OCI-LY1 (cell line): Measurements from ENCODE around the gene TSPYL6.

Experiments
- EZH2 ChIP-seq: fragments of 200-600 bp; sonication (generic), shearing (Covaris generic); IDR thresholded peaks from 2 replicates; pipeline ENCODE4 v1.8.0; 2017; ENCODE audit warnings: borderline replicate concordance, mixed run types, mild to moderate bottlenecking, antibody characterized with exemption, low read length, moderate library complexity, mixed read lengths
- TF ChIP-seq, protein P1 (sequence below): fragments of 200-600 bp; sonication (generic), shearing (Covaris generic); IDR thresholded peaks from 2 replicates; pipeline ENCODE4 v1.5.1; 2017; ENCODE audit warnings: mild to moderate bottlenecking, antibody characterized with exemption, low read length, moderate library complexity, mixed read lengths

DNA sequence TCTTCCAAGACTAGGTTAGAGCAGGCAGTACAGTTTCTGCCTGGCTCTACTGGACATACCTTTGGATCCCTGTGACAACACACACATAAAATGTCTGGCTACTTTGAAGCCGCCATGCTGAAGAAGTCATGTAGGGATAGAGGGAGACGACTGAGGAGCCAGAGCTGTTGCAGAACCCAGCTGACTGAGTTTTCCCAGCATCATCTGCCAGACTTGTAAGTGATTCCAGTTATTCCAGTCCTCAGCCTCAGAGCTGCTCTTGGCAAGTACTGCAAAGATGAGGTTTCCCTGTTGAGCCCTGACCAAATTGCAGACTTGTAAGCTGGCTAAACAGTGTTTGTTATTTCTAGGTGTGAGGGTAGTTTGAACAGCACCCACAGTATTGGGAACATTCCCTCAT, 31.5 kb upstream of the TSPYL6 start:
- TF ChIP-seq EZH2, result no peak
- TF ChIP-seq, protein P1, sequence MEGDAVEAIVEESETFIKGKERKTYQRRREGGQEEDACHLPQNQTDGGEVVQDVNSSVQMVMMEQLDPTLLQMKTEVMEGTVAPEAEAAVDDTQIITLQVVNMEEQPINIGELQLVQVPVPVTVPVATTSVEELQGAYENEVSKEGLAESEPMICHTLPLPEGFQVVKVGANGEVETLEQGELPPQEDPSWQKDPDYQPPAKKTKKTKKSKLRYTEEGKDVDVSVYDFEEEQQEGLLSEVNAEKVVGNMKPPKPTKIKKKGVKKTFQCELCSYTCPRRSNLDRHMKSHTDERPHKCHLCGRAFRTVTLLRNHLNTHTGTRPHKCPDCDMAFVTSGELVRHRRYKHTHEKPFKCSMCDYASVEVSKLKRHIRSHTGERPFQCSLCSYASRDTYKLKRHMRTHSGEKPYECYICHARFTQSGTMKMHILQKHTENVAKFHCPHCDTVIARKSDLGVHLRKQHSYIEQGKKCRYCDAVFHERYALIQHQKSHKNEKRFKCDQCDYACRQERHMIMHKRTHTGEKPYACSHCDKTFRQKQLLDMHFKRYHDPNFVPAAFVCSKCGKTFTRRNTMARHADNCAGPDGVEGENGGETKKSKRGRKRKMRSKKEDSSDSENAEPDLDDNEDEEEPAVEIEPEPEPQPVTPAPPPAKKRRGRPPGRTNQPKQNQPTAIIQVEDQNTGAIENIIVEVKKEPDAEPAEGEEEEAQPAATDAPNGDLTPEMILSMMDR, result no peak
